ENCODE results near the gene PLEKHD1. TPM values are rescaled to one million over a fixed set of nuclear protein-coding genes. Genes with fewer than 3 reads are reported as not detected.

Gene PLEKHD1
- total and polyA plus RNA-seq, 4 experiments from 2014 or later = 0.13 to 0.32 (median 0.30) TPM; not detected in 1

GRCh38 chr14:69572841-69573135 is 88.3 kb downstream of the PLEKHD1 start:
- intact Hi-C loops (cut with micrococcal nuclease) = no loop called here
- peak overlapping the region in 2 of 8 donors; percentile 22 to 67 for H3K4me3 Mint-ChIP-seq
- Histone ChIP-seq H3K27me3 (ENCODE audit: insufficient read depth, low read length) (peaks cover 23% of the 10 kb centered on the region), H3K4me1 (ENCODE audit: insufficient read depth, low read length) (peaks cover 13% of the 10 kb centered on the region), H3K4me3 (ENCODE audit: low read length in 2 of 2) (no peak overlapping the region), H3K36me3 (ENCODE audit: insufficient read depth, low read length) (no peaks in the 10 kb centered on the region), H3K27ac (ENCODE audit: low read depth, low read length) (no peak overlapping the region), H3K9me3 (ENCODE audit: control insufficient read depth in 1 of 2, low read length in 2 of 2) (no peaks in the 10 kb centered on the region)
- H3K27me3 Mint-ChIP-seq = peaks cover 36 to 43% of the 10 kb centered on the region in 2 donors
- H3K36me3 Mint-ChIP-seq = peaks cover 0 to 2% of the 10 kb centered on the region in 2 donors
- ChIA-PET CTCF (ENCODE audit: partially characterized antibody) (interaction anchor here (1.6 to 5.6 kb wide), 2 partner anchors 154 to 330 kb away, joined by 5 to 36 read pairs; no protein-coding TSS in a partner anchor), POLR2A (ENCODE audit: partially characterized antibody) (no interaction called here)
- H3K27ac Mint-ChIP-seq = no peak overlapping the region
- DNase-seq = no peak
- peaks cover 0 to 2% (median 0%) of the 10 kb centered on the region in 8 donors for H3K9me3 Mint-ChIP-seq
- H3K4me1 Mint-ChIP-seq = peaks cover 6 to 29% (median 11%) of the 10 kb centered on the region in 4 donors

GRCh38 chr14:69573205-69573830 is 88.8 kb downstream of the PLEKHD1 start:
- Mint-ChIP-seq H3K4me3 (peak overlapping the region in 7 of 8 donors; percentile 29 to 95 (median 57)), H3K36me3 (peaks cover 0 to 2% of the 10 kb centered on the region in 2 donors), H3K27ac (peak overlapping the region in 1 of 7 donors; percentile 57), H3K9me3 (peaks cover 0 to 2% (median 0%) of the 10 kb centered on the region in 8 donors), H3K4me1 (peaks cover 6 to 29% (median 11%) of the 10 kb centered on the region in 4 donors), H3K27me3 (peaks cover 36 to 42% of the 10 kb centered on the region in 2 donors)
- H3K9me3 ChIP-seq (ENCODE audit: control insufficient read depth in 1 of 2, low read length in 2 of 2) = no peaks in the 10 kb centered on the region
- peaks cover 13% of the 10 kb centered on the region for H3K4me1 ChIP-seq (ENCODE audit: insufficient read depth, low read length)
- no peak for DNase-seq
- no peak overlapping the region for H3K27ac ChIP-seq (ENCODE audit: low read depth, low read length)
- intact Hi-C loops (cut with micrococcal nuclease) = no loop called here
- no peak overlapping the region for H3K4me3 ChIP-seq (ENCODE audit: low read length in 2 of 2)
- H3K36me3 ChIP-seq (ENCODE audit: insufficient read depth, low read length) = no peaks in the 10 kb centered on the region
- CTCF ChIA-PET (ENCODE audit: partially characterized antibody) = interaction anchor here (1.1 to 5.6 kb wide), 5 partner anchors 13 to 455 kb away, joined by 3 to 36 read pairs (median 5); no protein-coding TSS in a partner anchor
- H3K27me3 ChIP-seq (ENCODE audit: insufficient read depth, low read length) = peaks cover 23% of the 10 kb centered on the region
- POLR2A ChIA-PET (ENCODE audit: partially characterized antibody) = no interaction called here

- H3K4me3 Mint-ChIP-seq = peak overlapping the region in 7 of 8 donors; percentile 29 to 95 (median 57)
- ChIA-PET POLR2A (ENCODE audit: partially characterized antibody) (no interaction called here), CTCF (ENCODE audit: partially characterized antibody) (interaction anchor here (0.8 to 5.6 kb wide), 7 partner anchors 10 to 454 kb away, joined by 3 to 36 read pairs (median 5); no protein-coding TSS in a partner anchor)
- H3K27ac Mint-ChIP-seq = peak overlapping the region in 1 of 7 donors; percentile 57
- H3K36me3 ChIP-seq (ENCODE audit: insufficient read depth, low read length) = no peaks in the 10 kb centered on the region
- H3K36me3 Mint-ChIP-seq = peaks cover 0 to 2% of the 10 kb centered on the region in 2 donors
- H3K4me1 ChIP-seq (ENCODE audit: insufficient read depth, low read length) = peaks cover 13% of the 10 kb centered on the region
- peaks cover 23% of the 10 kb centered on the region for H3K27me3 ChIP-seq (ENCODE audit: insufficient read depth, low read length)
- H3K27me3 Mint-ChIP-seq = peaks cover 36 to 40% of the 10 kb centered on the region in 2 donors
- intact Hi-C loops (cut with micrococcal nuclease) = loop anchor here (1.0 to 2.0 kb wide), 4 partner anchors 99 to 711 kb away; no protein-coding TSS in a partner anchor
- H3K4me3 ChIP-seq (ENCODE audit: low read length in 2 of 2) = no peak overlapping the region
- H3K4me1 Mint-ChIP-seq = peaks cover 6 to 29% (median 11%) of the 10 kb centered on the region in 4 donors
- H3K27ac ChIP-seq (ENCODE audit: low read depth, low read length) = no peak overlapping the region
- H3K9me3 ChIP-seq (ENCODE audit: control insufficient read depth in 1 of 2, low read length in 2 of 2) = no peaks in the 10 kb centered on the region
- H3K9me3 Mint-ChIP-seq = peaks cover 0 to 2% (median 0%) of the 10 kb centered on the region in 8 donors
- DNase-seq = no peak
Observed at GRCh38 chr14:69573831-69574262, 89.3 kb downstream of the PLEKHD1 start.

GRCh38 chr14:69574263-69574953 is 89.9 kb downstream of the PLEKHD1 start, which contains the start of gene CCDC177:
Gene CCDC177, minus strand, starts transcription at chr14:69574871. Its CDS starts 1,249 bp downstream, at chr14:69573622.
- Histone ChIP-seq H3K27me3 (ENCODE audit: insufficient read depth, low read length) (peaks cover 23% of the 10 kb centered on the region), H3K27ac (ENCODE audit: low read depth, low read length) (no peak within 1 kb of the TSS), H3K4me1 (ENCODE audit: insufficient read depth, low read length) (peaks cover 13% of the 10 kb centered on the region), H3K9me3 (ENCODE audit: control insufficient read depth in 1 of 2, low read length in 2 of 2) (no peaks in the 10 kb centered on the region), H3K36me3 (ENCODE audit: insufficient read depth, low read length) (no peaks in the 10 kb centered on the region), H3K4me3 (ENCODE audit: low read length in 2 of 2) (peak within 1 kb of the TSS in 1 of 2 donors; percentile 48)
- Mint-ChIP-seq H3K4me3 (peak within 1 kb of the TSS; percentile 83 to 95 (median 90)), H3K4me1 (peaks cover 6 to 29% (median 11%) of the 10 kb centered on the region in 4 donors), H3K27me3 (peaks cover 36% of the 10 kb centered on the region in 2 donors), H3K9me3 (no peaks in the 10 kb centered on the region), H3K36me3 (peaks cover 0 to 2% of the 10 kb centered on the region in 2 donors), H3K27ac (peak within 1 kb of the TSS in 1 of 7 donors; percentile 61)
- intact Hi-C loops (cut with micrococcal nuclease) = loop anchor here (1.0 to 2.0 kb wide), 4 partner anchors 99 to 712 kb away; no protein-coding TSS in a partner anchor
- CTCF ChIA-PET (ENCODE audit: partially characterized antibody) = interaction anchor here (0.7 to 5.6 kb wide), 17 partner anchors 10 to 544 kb away, joined by 3 to 36 read pairs (median 4); no protein-coding TSS in a partner anchor
- POLR2A ChIA-PET (ENCODE audit: partially characterized antibody) = interaction anchor here (0.6 to 0.7 kb wide), 2 partner anchors 142 to 423 kb away, joined by 3 read pairs; no protein-coding TSS in a partner anchor
- peak; percentile 63 to 73 (median 65) for DNase-seq

GRCh38 chr14:69574954-69575295 is 90.4 kb downstream of the PLEKHD1 start:
- no peaks in the 10 kb centered on the region for H3K9me3 ChIP-seq (ENCODE audit: control insufficient read depth in 1 of 2, low read length in 2 of 2)
- H3K36me3 ChIP-seq (ENCODE audit: insufficient read depth, low read length) = no peaks in the 10 kb centered on the region
- peaks cover 6 to 29% (median 11%) of the 10 kb centered on the region in 4 donors for H3K4me1 Mint-ChIP-seq
- peaks cover 31 to 33% of the 10 kb centered on the region in 2 donors for H3K27me3 Mint-ChIP-seq
- H3K4me3 Mint-ChIP-seq = peak overlapping the region; percentile 83 to 95 (median 90)
- H3K36me3 Mint-ChIP-seq = peaks cover 0 to 2% of the 10 kb centered on the region in 2 donors
- peaks cover 13% of the 10 kb centered on the region for H3K4me1 ChIP-seq (ENCODE audit: insufficient read depth, low read length)
- ChIA-PET POLR2A (ENCODE audit: partially characterized antibody) (interaction anchor here (0.6 to 0.7 kb wide), 2 partner anchors 141 to 424 kb away, joined by 3 read pairs; no protein-coding TSS in a partner anchor), CTCF (ENCODE audit: partially characterized antibody) (interaction anchor here (0.7 to 5.6 kb wide), 16 partner anchors 10 to 545 kb away, joined by 3 to 36 read pairs (median 3); no protein-coding TSS in a partner anchor)
- no peak for DNase-seq
- H3K27me3 ChIP-seq (ENCODE audit: insufficient read depth, low read length) = peaks cover 21% of the 10 kb centered on the region
- intact Hi-C loops (cut with micrococcal nuclease) = loop anchor here (1.0 to 2.0 kb wide), 4 partner anchors 100 to 712 kb away; no protein-coding TSS in a partner anchor
- H3K4me3 ChIP-seq (ENCODE audit: low read length in 2 of 2) = no peak overlapping the region
- H3K27ac ChIP-seq (ENCODE audit: low read depth, low read length) = no peak overlapping the region
- H3K9me3 Mint-ChIP-seq = no peaks in the 10 kb centered on the region
- H3K27ac Mint-ChIP-seq = peak overlapping the region in 1 of 7 donors; percentile 61

GRCh38 chr14:69579476-69579875 is 94.9 kb downstream of the PLEKHD1 start:
- DNase-seq = no peak
- CTCF ChIA-PET (ENCODE audit: partially characterized antibody) = interaction anchor here (1.3 to 4.3 kb wide), 2 partner anchors 148 to 337 kb away, joined by 5 to 26 read pairs; no protein-coding TSS in a partner anchor
- Histone ChIP-seq H3K27me3 (ENCODE audit: insufficient read depth, low read length) (no peaks in the 10 kb centered on the region), H3K4me1 (ENCODE audit: insufficient read depth, low read length) (no peaks in the 10 kb centered on the region), H3K36me3 (ENCODE audit: insufficient read depth, low read length) (no peaks in the 10 kb centered on the region), H3K9me3 (ENCODE audit: control insufficient read depth in 1 of 2, low read length in 2 of 2) (no peaks in the 10 kb centered on the region), H3K4me3 (ENCODE audit: low read length in 2 of 2) (no peak overlapping the region), H3K27ac (ENCODE audit: low read depth, low read length) (no peak overlapping the region)
- Mint-ChIP-seq H3K9me3 (no peaks in the 10 kb centered on the region), H3K27me3 (peaks cover 14 to 17% of the 10 kb centered on the region in 2 donors), H3K4me3 (peak overlapping the region in 1 of 8 donors; percentile 16), H3K27ac (no peak overlapping the region), H3K36me3 (peaks cover 0 to 2% of the 10 kb centered on the region in 2 donors), H3K4me1 (peaks cover 2 to 5% (median 3%) of the 10 kb centered on the region in 4 donors)
- POLR2A ChIA-PET (ENCODE audit: partially characterized antibody) = no interaction called here
- intact Hi-C loops (cut with micrococcal nuclease) = no loop called here
